SK-N-MC (cell line): ENCODE results near the gene ZNRF3.

ENCODE experiments used
- EZH2 ChIP-seq: fragments of 200-600 bp; sonication (generic); IDR thresholded peaks from one replicate; pipeline ENCODE4 v1.6.1; 2017; ENCODE audit warnings: antibody characterized with exemption
- FOXP2 ChIP-seq: optimal IDR thresholded peaks from 2 replicates; pipeline ENCODE3; 2011; ENCODE audit warnings: mild to moderate bottlenecking, moderate library complexity; ENCODE audit not compliant: insufficient read depth; ENCODE audit errors: extremely low read length, control extremely low read depth
- POLR2AphosphoS5 ChIP-seq: IDR thresholded peaks from 2 replicates; pipeline ENCODE4 v1.6.1; 2012; ENCODE audit warnings: mild to moderate bottlenecking, low read depth, low read length, borderline replicate concordance

- TF ChIP-seq POLR2AphosphoS5 (no peak), EZH2 (no peak), FOXP2 (no peak)
These were observed 145.1 kb downstream of the ZNRF3 start for GRCh38 chr22:29028468-29028867.
